Nephron progenitor cell (in vitro differentiated cells): ENCODE data around the gene TUBA1A.
A peak's percentile ranks its signal among the peaks of the same experiment; 100 is the strongest.
"Not testable (repeated sequence)": the region's sequence is repeated elsewhere in the genome, so short reads cannot be mapped to it uniquely, and the experiment has no call there.

ENCODE experiments used
- DNase-seq: peaks from one replicate; pipeline ENCODE4 v3.0.0; 2021
- H3K27ac Mint-ChIP-seq: 2 replicates; pipeline ENCODE4 v1.8.0; 2021; ENCODE audit warnings: mild to moderate bottlenecking, moderate library complexity, mixed read lengths
- H3K27me3 Mint-ChIP-seq: 2 replicates; pipeline ENCODE4 v1.8.0; 2021; ENCODE audit warnings: mild to moderate bottlenecking, low read depth, mixed read lengths; ENCODE audit not compliant: poor library complexity
- H3K36me3 Mint-ChIP-seq: 2 replicates; pipeline ENCODE4 v1.8.0; 2021; ENCODE audit warnings: low read depth, mixed read lengths
- H3K4me1 Mint-ChIP-seq: 2 replicates; pipeline ENCODE4 v1.8.0; 2021; ENCODE audit warnings: mixed read lengths
- H3K4me3 Mint-ChIP-seq: 2 replicates; pipeline ENCODE4 v1.8.0; 2021; ENCODE audit warnings: mild to moderate bottlenecking, moderate library complexity, mixed read lengths
- H3K9me3 Mint-ChIP-seq: 2 replicates; pipeline ENCODE4 v1.8.0; 2021; ENCODE audit warnings: mild to moderate bottlenecking, moderate library complexity, mixed read lengths
- TF ChIP-seq, protein P1 (sequence below): fragments of 200-600 bp; sonication (generic); IDR thresholded peaks from 2 replicates; pipeline ENCODE4 v1.5.0; 2021; ENCODE audit warnings: antibody characterized with exemption

TUBA1A gene

DNA sequence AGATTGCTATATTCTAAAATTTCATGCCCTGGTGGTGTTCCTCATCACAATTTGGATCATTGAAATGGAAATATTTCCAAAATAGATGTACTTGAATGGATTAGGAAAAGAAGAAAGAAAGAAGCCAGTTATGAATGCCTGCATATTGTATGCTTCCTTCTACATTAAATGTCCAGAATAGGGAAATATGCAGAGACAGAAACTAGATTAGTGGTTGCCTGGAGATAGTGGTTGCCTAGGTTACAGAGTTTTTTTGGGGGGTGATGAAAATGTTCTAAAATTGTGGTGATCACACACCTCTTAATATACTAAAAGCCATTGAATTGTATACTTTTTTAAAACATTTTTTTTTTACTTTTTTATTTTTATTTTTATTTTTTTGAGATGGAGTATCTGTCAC lies 18.0 kb downstream of the TUBA1A start:
- H3K4me1 Mint-ChIP-seq = no peaks in the 10 kb centered on the region
- peaks cover 7% of the 10 kb centered on the region for H3K27me3 Mint-ChIP-seq
- H3K4me3 Mint-ChIP-seq = no peak overlapping the region
- TF ChIP-seq, protein P1, sequence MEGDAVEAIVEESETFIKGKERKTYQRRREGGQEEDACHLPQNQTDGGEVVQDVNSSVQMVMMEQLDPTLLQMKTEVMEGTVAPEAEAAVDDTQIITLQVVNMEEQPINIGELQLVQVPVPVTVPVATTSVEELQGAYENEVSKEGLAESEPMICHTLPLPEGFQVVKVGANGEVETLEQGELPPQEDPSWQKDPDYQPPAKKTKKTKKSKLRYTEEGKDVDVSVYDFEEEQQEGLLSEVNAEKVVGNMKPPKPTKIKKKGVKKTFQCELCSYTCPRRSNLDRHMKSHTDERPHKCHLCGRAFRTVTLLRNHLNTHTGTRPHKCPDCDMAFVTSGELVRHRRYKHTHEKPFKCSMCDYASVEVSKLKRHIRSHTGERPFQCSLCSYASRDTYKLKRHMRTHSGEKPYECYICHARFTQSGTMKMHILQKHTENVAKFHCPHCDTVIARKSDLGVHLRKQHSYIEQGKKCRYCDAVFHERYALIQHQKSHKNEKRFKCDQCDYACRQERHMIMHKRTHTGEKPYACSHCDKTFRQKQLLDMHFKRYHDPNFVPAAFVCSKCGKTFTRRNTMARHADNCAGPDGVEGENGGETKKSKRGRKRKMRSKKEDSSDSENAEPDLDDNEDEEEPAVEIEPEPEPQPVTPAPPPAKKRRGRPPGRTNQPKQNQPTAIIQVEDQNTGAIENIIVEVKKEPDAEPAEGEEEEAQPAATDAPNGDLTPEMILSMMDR = no peak
- no peaks in the 10 kb centered on the region for H3K9me3 Mint-ChIP-seq
- no peak overlapping the region for H3K27ac Mint-ChIP-seq
- DNase-seq = no peak
- H3K36me3 Mint-ChIP-seq = no peaks in the 10 kb centered on the region

DNA sequence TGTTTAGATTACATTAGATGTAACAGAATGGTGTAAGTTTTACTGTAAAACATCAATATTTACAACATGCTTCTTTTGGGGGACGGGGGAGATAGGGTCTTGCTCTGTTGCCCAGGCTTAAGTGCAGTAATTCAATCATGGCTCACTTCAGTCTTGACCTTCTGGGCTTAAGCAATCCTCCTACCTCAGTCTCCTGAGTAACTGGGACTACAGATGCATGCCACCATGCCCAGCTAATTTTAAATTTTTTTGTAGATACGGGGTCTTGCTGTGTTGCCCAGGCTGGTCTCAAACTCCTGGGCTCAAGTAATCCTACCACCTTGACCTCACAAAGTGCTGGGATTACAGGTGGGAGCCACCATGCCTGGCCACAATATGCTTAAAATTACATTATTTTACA lies 23.8 kb downstream of the TUBA1A start:
- TF ChIP-seq, protein P1 = no peak
- Mint-ChIP-seq H3K4me1 (no peaks in the 10 kb centered on the region), H3K4me3 (no peak overlapping the region), H3K27me3 (peaks cover 4% of the 10 kb centered on the region), H3K36me3 (peaks cover 5% of the 10 kb centered on the region), H3K27ac (no peak overlapping the region), H3K9me3 (peaks cover 9% of the 10 kb centered on the region)
- DNase-seq = no peak

DNA sequence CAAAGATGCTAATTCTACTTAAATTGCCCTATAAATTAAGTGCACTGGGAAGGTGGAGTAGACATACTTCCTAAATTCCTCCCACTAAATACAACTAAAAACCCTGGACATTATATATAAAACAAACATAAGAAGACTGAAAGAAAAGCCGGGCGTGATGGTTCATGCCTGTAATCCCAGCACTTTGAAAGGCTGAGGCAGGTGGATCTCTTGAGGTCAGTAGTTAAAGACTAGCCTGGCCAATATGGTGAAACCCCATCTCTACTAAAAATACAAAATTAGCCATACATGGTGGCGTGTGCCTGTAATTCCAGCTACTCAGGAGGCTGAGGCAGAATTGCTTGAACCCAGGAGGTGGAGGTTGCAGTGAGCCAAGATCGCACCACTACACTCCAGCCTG lies 27.0 kb downstream of the TUBA1A start:
- DNase-seq, H3K4me3 Mint-ChIP-seq, H3K36me3 Mint-ChIP-seq, H3K27ac Mint-ChIP-seq, H3K4me1 Mint-ChIP-seq, H3K27me3 Mint-ChIP-seq, H3K9me3 Mint-ChIP-seq: not testable (repeated sequence)

DNA sequence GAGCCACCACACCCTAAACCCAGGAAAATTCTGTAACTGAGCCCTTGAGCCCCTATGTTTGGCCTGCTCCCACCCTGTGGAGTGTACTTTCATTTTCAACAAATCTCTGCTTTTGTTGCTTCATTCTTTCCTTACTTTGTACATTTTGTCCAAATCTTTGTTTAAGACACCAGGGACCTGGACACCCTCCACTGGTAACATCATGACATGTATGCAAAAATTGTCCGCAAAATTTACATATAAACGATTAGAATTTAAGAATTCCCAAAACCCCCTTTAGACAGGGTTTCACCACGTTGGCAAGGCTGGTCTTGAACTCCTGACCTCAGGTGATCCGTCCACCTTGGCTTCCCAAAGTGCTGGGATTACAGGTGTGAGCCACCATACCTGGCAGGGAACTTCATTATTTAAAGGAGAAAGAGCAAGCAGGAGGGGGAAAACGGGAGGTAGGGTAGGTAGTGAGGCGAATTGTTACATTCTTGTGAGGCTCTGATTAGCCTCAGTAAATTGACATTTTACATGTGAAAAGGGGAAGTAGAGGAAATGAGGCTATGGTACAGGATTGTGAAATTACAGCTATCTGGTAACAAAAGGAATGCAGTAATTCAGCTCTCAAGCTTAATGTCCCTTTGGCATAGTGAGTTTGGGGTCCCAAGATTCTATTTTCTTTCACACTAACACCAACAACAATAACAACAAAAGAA lies 27.6 kb downstream of the TUBA1A start:
- H3K36me3 Mint-ChIP-seq = peaks cover 5% of the 10 kb centered on the region
- no peak overlapping the region for H3K27ac Mint-ChIP-seq
- DNase-seq = no peak
- H3K27me3 Mint-ChIP-seq = no peaks in the 10 kb centered on the region
- H3K4me1 Mint-ChIP-seq = no peaks in the 10 kb centered on the region
- H3K9me3 Mint-ChIP-seq = peaks cover 9% of the 10 kb centered on the region
- TF ChIP-seq, protein P1 = no peak
- H3K4me3 Mint-ChIP-seq = no peak overlapping the region

DNA sequence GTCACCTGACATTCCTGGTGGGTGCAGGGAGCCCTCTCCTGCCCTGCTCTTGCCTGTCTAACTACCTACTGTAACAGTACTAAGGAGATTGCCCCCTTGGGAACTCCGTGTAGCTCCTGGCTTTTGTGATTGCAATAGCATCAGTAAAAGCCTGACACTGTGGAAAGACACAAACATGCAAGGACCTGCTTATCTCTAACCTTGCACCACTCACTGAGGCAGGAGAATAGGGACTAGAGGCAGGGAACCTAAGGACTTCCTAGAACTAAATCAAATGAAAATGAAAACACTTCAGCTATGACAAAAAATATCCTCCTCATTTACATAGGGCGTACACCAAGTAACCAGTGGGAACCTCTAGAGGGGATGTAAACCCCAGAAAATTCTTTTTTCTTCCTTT lies 28.5 kb downstream of the TUBA1A start:
- peaks cover 9% of the 10 kb centered on the region for H3K9me3 Mint-ChIP-seq
- no peaks in the 10 kb centered on the region for H3K4me1 Mint-ChIP-seq
- H3K27ac Mint-ChIP-seq = peak overlapping the region; percentile 29
- TF ChIP-seq, protein P1 = no peak
- peaks cover 5% of the 10 kb centered on the region for H3K36me3 Mint-ChIP-seq
- no peak overlapping the region for H3K4me3 Mint-ChIP-seq
- no peak for DNase-seq
- no peaks in the 10 kb centered on the region for H3K27me3 Mint-ChIP-seq

DNA sequence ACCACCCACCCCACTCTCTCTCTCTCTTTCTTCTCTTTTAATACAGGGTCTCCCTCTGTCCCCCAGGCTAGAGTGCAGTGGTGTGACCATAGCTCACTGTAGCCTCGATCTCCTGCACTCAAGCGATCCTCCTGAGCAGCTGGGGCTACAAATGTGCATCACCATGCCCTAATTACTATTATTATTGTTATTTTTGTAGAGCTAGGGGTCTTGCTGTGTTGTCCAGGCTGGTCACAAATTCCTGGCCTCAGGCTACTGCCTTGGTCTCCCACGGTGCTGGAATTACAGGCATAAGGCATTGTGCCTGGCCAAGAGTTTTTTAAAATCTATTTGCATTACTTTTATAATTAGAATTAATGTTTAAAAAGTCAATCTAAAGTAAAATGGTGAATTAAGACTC lies 34.7 kb downstream of the TUBA1A start:
- Mint-ChIP-seq H3K36me3 (no peaks in the 10 kb centered on the region), H3K27me3 (peaks cover 2% of the 10 kb centered on the region), H3K27ac (no peak overlapping the region), H3K4me3 (no peak overlapping the region), H3K9me3 (no peaks in the 10 kb centered on the region), H3K4me1 (no peaks in the 10 kb centered on the region)
- no peak for DNase-seq
- TF ChIP-seq, protein P1 = no peak
